Measurements from ENCODE around the gene KLHL3. TPM values are rescaled to one million over a fixed set of nuclear protein-coding genes. Genes with fewer than 3 reads are reported as not detected.
A peak's percentile ranks its signal among the peaks of the same experiment; 100 is the strongest.

KLHL3 gene
- total and polyA plus RNA-seq, 9 of the 15 experiments (the other 6 are each of a cell fraction or from before 2014, with no cell fraction given), result under 0.01 to 1.5 (median 0.22) TPM

DNA sequence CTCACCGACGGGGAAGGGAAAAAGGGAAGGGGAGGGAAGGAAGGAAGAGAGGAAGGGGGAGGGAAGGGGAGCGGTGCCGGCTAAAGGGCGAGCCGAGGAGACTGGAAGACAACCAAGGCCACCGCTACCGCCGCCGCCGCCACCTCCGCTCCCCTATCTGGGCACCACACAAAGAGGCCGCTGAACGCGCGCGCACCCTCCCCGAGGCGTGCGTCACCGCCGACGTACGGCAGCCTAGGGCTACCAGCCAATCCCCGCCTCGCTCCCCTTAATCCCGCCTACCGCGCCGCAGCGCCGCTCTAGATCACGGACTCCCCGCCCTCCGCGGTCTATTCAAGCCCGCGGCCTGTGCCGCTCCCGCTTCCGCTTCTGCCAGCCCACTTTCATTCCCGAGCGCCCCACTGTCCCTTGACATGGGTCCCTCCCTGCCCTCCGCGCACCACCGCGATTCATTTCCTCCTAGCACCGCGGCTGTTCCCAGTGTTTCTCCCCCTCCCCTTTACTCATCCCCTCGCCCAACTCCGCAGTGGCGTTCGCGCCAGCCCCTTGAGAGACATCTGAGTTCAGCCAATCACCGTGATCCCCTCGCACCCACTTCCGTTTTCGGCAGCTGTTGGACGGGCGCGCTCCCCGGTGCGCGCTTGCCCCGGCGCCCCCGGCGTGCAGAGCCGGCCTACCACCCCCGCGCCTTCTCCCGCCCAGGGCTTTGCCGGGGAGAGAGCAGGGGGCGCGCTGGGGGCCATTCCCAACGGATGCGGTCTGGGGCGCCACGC, 18.5 kb upstream of the KLHL3 start, which contains the start of gene HNRNPA0 (continued):
- TF ChIP-seq NR1H2 (CRISPR knock-in tag; IDR thresholded peaks at IDR 0.05) (no peak; the same call in 1 of the 2 replicates), HCFC1 (IDR thresholded peaks at IDR 0.05; ENCODE audit: low read depth, low read length) (peak; percentile 11; the same call in 1 of the 2 replicates), DNMT1 (IDR thresholded peaks at IDR 0.05) (no peak), ZNF224 (CRISPR knock-in tag; IDR thresholded peaks at IDR 0.05) (no peak), HNRNPH1 (optimal IDR thresholded peaks at IDR 0.05; ENCODE audit: low read depth, low read length) (no peak), SETDB1 (IDR thresholded peaks at IDR 0.05; ENCODE audit: low read length) (peak; percentile 57), ZNF143 (CRISPR knock-in tag; IDR thresholded peaks at IDR 0.05) (no peak), PPARD (CRISPR knock-in tag; IDR thresholded peaks at IDR 0.05) (no peak), PTTG1 (tag; IDR thresholded peaks at IDR 0.05; ENCODE audit: low read depth) (no peak), PHF21A (IDR thresholded peaks at IDR 0.05; ENCODE audit: borderline replicate concordance, low read depth) (peak; percentile 72; the same call in 1 of the 2 replicates), CHD4 (IDR thresholded peaks at IDR 0.05; ENCODE audit: insufficient read depth, insufficient replicate concordance, low read depth, low read length, poor library complexity, severe bottlenecking) (no peak), RB1 (IDR thresholded peaks at IDR 0.05; ENCODE audit: low read depth) (peak; percentile 41; the same call in 1 of the 2 replicates)
- TF ChIP-seq, protein P1, sequence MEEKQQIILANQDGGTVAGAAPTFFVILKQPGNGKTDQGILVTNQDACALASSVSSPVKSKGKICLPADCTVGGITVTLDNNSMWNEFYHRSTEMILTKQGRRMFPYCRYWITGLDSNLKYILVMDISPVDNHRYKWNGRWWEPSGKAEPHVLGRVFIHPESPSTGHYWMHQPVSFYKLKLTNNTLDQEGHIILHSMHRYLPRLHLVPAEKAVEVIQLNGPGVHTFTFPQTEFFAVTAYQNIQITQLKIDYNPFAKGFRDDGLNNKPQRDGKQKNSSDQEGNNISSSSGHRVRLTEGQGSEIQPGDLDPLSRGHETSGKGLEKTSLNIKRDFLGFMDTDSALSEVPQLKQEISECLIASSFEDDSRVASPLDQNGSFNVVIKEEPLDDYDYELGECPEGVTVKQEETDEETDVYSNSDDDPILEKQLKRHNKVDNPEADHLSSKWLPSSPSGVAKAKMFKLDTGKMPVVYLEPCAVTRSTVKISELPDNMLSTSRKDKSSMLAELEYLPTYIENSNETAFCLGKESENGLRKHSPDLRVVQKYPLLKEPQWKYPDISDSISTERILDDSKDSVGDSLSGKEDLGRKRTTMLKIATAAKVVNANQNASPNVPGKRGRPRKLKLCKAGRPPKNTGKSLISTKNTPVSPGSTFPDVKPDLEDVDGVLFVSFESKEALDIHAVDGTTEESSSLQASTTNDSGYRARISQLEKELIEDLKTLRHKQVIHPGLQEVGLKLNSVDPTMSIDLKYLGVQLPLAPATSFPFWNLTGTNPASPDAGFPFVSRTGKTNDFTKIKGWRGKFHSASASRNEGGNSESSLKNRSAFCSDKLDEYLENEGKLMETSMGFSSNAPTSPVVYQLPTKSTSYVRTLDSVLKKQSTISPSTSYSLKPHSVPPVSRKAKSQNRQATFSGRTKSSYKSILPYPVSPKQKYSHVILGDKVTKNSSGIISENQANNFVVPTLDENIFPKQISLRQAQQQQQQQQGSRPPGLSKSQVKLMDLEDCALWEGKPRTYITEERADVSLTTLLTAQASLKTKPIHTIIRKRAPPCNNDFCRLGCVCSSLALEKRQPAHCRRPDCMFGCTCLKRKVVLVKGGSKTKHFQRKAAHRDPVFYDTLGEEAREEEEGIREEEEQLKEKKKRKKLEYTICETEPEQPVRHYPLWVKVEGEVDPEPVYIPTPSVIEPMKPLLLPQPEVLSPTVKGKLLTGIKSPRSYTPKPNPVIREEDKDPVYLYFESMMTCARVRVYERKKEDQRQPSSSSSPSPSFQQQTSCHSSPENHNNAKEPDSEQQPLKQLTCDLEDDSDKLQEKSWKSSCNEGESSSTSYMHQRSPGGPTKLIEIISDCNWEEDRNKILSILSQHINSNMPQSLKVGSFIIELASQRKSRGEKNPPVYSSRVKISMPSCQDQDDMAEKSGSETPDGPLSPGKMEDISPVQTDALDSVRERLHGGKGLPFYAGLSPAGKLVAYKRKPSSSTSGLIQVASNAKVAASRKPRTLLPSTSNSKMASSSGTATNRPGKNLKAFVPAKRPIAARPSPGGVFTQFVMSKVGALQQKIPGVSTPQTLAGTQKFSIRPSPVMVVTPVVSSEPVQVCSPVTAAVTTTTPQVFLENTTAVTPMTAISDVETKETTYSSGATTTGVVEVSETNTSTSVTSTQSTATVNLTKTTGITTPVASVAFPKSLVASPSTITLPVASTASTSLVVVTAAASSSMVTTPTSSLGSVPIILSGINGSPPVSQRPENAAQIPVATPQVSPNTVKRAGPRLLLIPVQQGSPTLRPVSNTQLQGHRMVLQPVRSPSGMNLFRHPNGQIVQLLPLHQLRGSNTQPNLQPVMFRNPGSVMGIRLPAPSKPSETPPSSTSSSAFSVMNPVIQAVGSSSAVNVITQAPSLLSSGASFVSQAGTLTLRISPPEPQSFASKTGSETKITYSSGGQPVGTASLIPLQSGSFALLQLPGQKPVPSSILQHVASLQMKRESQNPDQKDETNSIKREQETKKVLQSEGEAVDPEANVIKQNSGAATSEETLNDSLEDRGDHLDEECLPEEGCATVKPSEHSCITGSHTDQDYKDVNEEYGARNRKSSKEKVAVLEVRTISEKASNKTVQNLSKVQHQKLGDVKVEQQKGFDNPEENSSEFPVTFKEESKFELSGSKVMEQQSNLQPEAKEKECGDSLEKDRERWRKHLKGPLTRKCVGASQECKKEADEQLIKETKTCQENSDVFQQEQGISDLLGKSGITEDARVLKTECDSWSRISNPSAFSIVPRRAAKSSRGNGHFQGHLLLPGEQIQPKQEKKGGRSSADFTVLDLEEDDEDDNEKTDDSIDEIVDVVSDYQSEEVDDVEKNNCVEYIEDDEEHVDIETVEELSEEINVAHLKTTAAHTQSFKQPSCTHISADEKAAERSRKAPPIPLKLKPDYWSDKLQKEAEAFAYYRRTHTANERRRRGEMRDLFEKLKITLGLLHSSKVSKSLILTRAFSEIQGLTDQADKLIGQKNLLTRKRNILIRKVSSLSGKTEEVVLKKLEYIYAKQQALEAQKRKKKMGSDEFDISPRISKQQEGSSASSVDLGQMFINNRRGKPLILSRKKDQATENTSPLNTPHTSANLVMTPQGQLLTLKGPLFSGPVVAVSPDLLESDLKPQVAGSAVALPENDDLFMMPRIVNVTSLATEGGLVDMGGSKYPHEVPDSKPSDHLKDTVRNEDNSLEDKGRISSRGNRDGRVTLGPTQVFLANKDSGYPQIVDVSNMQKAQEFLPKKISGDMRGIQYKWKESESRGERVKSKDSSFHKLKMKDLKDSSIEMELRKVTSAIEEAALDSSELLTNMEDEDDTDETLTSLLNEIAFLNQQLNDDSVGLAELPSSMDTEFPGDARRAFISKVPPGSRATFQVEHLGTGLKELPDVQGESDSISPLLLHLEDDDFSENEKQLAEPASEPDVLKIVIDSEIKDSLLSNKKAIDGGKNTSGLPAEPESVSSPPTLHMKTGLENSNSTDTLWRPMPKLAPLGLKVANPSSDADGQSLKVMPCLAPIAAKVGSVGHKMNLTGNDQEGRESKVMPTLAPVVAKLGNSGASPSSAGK (IDR thresholded peaks at IDR 0.05), result no peak
